Cardiac fibroblast (primary cell): ENCODE data around the gene ACBD3.
A peak's percentile ranks its signal among the peaks of the same experiment; 100 is the strongest.

Experiments
- DNase-seq, 2 donors: peaks; one replicate each; pipeline versions ENCODE4 v3.0.0 to v3.0.0-alpha.2; 2010; ENCODE audit warnings: low read depth in 2 of 2
- H3K4me3 ChIP-seq, 2 donors: replicated peaks in 1 of 2; 1 replicate in 1 of 2; 2 replicates in 1 of 2; pipeline ENCODE4 v1.5.1; 2011; ENCODE audit warnings: low read depth in 2 of 2, low read length in 2 of 2, mild to moderate bottlenecking in 2 of 2, moderate library complexity in 1 of 2
- TF ChIP-seq, protein P1 (sequence below): IDR thresholded peaks from one replicate; pipeline ENCODE4 v1.5.1; 2011; ENCODE audit warnings: low read depth, mild to moderate bottlenecking, low read length, inconsistent platforms

Gene ACBD3

GRCh38 chr1:226222686-226223085 is 36.1 kb upstream of the ACBD3 start:
- no peak overlapping the region for H3K4me3 ChIP-seq
- no peak for DNase-seq
- TF ChIP-seq, protein P1, sequence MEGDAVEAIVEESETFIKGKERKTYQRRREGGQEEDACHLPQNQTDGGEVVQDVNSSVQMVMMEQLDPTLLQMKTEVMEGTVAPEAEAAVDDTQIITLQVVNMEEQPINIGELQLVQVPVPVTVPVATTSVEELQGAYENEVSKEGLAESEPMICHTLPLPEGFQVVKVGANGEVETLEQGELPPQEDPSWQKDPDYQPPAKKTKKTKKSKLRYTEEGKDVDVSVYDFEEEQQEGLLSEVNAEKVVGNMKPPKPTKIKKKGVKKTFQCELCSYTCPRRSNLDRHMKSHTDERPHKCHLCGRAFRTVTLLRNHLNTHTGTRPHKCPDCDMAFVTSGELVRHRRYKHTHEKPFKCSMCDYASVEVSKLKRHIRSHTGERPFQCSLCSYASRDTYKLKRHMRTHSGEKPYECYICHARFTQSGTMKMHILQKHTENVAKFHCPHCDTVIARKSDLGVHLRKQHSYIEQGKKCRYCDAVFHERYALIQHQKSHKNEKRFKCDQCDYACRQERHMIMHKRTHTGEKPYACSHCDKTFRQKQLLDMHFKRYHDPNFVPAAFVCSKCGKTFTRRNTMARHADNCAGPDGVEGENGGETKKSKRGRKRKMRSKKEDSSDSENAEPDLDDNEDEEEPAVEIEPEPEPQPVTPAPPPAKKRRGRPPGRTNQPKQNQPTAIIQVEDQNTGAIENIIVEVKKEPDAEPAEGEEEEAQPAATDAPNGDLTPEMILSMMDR = no peak

- TF ChIP-seq, protein P1 = no peak
- no peak for DNase-seq
- no peak overlapping the region for H3K4me3 ChIP-seq
Observed at GRCh38 chr1:226220473-226221189, 34.1 kb upstream of the ACBD3 start.

GRCh38 chr1:226217273-226217672 is 30.7 kb upstream of the ACBD3 start:
- DNase-seq = peak; percentile 37 to 60
- H3K4me3 ChIP-seq = no peak overlapping the region
- TF ChIP-seq, protein P1 = no peak

GRCh38 chr1:226216056-226216455 is 29.5 kb upstream of the ACBD3 start:
- TF ChIP-seq, protein P1 = no peak

DNA sequence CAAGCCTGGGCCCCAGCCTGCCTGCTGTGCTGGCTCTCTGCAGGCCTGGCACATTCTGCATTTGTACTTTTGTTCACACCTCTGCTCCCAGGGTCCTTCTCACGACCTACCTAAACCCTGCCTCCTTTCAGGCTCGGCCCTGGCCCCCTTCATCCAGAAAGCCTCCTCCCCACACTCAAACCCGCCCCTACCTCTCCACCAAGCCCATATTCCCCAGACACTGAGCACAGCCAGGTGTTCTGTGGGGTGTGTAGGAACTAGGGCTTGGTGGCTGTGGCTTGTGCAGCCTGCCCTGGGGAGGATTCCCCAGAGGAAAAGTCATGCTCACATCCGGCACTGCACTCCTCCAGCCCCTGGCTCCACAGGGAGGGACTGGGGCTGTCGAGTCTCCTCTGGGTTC is 28.7 kb upstream of the ACBD3 start:
- H3K4me3 ChIP-seq = no peak overlapping the region
- TF ChIP-seq, protein P1 = no peak
- no peak for DNase-seq

More at GRCh38 chr1:226216056-226216455, 29.5 kb upstream of the ACBD3 start:
- H3K4me3 ChIP-seq = no peak overlapping the region
- no peak for DNase-seq

DNA sequence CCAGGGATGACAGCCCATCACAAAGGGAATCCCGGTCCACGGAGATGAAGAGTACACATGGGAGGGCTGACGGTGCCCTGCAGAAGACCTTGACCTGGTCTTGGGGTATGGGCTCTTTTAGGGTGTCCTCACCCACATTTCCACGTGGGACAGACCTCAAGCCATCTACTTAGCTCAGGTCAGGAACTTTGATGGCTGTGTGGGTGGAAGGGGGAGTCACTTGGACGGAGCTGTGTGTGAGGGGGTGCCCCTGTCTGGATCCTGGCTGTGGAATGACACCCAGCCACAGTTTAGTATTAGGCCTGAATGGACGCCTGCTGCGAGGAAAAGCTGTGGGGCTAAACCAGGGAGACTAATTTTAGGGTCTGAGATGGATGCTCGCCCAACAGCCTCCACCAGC is 26.0 kb upstream of the ACBD3 start:
- DNase-seq = no peak
- TF ChIP-seq, protein P1 = no peak
- H3K4me3 ChIP-seq = no peak overlapping the region
